HG03159 (cell line): ENCODE data around the gene ZFP36.
"Not testable (repeated sequence)": the region's sequence is repeated elsewhere in the genome, so short reads cannot be mapped to it uniquely, and the experiment has no call there.

ENCODE experiments used
- ATAC-seq: cut with Tn5 transposase; IDR thresholded peaks from one replicate; pipeline ENCODE4 v1.9.1; 2021; ENCODE audit warnings: mild to moderate bottlenecking, moderate library complexity; ENCODE audit not compliant: unreplicated experiment

The ZFP36 gene

DNA sequence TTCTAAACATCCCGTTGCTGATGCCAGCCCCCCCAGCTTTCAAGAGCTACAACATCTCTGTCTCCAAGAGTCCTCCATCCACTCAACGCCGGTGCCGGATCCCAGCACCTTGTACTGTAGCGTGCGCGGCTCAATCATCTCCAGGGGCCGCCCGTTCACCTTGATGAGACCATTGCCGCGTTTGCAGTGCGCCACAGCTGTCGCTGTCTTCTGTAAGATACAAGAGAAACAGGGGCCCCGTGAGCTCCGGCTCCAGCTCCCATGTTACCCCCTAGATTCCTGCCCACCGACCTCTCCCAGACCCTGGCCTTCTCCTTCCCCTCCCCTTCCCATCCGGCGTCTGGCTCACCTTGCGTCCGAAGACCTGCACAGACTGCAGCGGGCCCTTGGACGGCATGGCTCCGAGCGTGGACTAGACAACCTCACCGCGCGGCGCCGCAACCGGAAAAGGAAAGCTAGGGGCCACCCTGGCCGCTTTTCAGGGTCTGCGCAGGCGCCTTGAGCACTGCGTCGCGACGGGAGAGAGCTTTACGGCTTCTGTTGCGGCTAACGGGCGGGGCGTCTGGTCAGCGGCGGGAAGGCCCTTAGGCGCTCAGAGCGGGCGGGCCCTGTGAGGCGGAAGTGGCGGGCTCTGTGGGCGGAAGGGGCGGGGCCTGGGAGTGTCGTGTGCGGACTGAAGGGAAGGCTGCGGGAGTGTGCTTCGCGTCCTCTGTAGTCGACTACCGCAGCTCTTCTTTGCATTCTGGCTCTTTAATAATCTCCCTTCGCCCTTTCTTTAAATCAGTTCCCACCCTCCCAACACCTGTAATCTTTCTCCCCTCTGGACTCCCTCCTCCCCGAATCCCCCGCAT is 29.1 kb downstream of the ZFP36 start, which contains the start of gene RPS16:
Gene RPS16 (minus strand): TSS at position 451 of the 851 bp plus-strand sequence. CDS start 54 bp downstream, at position 397.
- ATAC-seq: peak; percentile 75

- ATAC-seq: no peak
Observed at GRCh38 chr19:39436350-39436716, 29.7 kb downstream of the ZFP36 start.

DNA sequence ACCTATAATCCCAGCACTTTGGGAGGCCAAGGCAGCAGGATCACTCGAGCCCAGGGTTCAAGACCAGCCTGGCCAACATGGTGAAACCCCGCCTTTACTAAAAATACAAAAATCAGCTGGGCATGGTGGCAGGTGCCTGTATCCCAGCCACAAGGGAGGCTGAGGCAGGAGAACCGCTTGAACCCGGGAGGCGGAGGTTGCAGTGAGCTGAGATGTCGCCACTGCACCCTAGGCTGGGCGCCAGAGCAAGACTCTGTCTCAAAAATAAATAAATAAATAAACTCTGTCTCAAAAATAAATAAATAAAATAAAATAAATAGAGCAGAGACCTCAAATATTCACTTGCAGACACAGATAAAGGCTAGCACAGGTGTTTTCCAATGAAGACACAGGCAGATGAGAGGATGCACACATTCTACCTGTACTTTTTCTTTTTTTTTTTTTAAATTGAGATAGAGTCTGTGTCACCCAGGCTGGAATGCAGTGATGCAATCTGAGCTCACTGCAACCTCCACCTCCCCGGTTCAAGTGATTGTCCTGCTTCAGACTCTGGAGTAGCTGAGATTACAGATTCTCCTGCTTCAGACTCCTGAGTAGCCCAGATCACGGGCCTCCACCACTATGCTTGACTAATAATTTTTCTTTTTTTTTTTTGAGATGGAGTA is 31.8 kb downstream of the ZFP36 start:
- ATAC-seq: no peak

- no peak for ATAC-seq
Observed at GRCh38 chr19:39444598-39445195, 38.0 kb downstream of the ZFP36 start.

DNA sequence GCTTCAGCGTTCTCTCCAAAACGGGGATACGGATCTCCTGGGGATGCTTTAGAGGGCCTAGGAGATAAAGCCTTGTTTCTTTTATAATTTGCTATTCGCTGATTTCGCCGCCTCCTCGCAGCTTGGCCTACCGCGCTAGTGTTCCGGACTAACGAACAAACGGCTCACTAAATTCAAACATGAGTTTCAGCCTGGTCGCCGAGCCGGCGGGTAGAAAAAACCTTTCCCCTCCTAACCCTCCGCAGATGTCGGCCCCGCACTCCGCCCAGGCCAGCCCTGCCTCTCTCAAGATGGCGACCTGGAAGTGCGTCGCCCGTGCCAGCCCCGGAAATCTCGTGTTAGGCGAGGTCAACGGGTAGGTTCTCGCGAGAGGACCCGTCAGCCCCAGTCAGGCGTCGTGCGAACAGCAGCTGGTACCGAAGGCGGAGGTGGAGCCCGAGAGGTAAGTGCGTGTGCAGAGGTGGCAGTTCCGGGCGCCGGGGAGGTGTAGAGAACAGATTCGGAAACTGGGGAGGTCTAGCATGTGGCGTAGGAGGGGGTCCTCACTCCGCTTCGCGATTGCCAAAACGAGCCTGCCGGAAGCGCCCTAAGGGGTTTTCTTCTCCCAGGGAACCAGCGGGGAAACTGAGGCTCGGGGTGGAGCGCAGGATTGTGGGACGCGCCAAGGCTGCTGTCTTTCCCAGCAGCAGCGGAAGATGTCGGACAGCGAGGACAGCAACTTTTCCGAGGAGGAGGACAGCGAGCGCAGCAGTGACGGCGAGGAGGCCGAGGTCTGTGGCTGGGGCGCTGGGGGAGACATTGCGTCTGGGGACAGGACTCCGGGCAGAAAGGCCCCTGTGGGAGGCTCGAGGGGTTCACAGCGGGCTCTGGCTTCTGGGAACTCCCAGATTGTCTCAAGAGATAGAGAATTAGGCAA is 38.8 kb downstream of the ZFP36 start, which contains the start of gene SUPT5H:
Gene SUPT5H (plus strand): TSS at position 387 of the 916 bp plus-strand sequence. CDS start 309 bp downstream, at position 696.
- peak; percentile 83 for ATAC-seq

DNA sequence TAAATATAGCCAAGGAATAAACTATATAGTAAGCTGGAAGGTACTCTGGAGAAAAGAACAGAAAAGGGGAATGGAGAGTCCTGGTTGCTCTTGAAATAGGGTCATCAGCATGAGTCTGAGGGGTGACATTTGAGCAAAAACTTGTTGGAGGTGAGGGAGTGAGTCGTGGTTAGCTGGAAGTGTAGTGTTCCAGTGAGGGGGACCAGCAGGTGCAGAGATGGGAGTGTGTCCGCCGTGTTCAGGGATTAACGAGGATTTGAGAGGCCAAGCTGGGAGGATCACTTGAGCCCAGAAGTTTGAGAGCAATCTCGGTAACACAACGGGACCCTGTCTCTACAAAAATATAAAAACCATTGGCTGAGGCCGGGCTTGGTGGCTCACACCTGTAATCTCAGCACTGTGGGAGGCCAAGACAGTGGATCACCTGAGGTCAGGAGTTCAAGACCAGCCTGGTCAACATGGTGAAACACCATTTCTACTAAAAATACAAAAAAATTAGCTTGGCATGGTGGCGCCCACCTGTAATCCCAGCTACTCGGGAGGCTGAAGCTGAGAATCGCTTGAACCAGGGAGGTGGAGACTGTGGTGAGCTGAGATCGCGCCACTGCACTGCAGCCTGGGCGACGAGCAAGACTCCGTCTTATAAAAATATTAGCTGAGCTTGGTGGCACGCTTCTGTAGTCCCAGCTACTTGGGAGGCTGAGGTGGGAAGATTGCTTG is 39.9 kb downstream of the ZFP36 start:
- ATAC-seq: no peak

DNA sequence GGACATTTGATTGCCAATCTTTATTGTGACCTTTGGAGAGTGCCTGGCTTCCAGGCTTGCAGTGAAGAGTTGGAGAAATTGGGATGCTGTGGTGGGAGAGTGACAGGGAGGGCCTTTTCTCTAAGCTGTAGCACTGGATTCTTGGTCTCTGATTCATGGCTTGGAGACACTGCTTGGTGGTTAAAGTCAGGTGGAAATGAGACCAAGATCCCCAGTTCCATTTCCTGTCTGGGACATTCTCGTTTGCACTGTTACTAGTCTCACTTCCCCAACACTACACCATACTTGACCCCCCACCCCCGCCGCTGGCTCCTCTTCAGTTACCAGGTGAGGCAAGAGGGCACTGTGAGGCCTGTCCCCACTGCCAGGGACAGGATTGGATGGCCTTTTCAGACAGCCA is 41.6 kb downstream of the ZFP36 start:
- no peak for ATAC-seq

DNA sequence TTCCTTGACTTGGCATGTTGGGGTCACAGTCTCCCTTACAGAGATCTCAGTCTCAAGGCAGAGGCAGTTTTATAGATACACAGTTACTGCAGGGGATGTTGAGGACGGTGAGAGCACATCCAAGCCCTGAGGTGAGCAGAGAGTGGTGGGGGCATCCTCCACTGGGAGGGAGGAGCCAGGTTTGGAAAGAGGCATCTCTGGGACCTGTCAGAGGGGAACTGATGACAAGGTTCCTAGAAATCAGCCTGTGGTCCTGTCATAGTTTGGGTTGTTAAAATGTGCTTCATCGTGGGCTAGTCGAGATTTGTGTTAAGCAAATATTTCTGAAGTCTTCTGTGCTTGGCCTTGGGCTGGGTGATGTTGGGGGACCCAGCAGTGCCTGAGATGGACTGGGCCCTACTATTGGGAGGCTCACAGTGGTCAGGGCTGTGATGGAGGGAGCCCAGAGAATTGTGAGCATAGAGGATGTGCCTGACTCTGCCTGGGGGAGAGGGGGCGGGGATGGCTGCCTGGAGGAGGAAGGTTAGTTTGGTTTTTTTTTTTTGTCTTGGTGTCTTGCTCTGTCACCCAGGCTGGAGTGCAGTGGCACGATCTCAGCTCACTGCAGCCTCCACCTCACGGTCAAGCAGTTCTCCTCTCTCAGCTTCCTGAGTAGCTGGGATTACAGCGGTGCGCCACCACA is 42.6 kb downstream of the ZFP36 start:
- ATAC-seq: no peak

DNA sequence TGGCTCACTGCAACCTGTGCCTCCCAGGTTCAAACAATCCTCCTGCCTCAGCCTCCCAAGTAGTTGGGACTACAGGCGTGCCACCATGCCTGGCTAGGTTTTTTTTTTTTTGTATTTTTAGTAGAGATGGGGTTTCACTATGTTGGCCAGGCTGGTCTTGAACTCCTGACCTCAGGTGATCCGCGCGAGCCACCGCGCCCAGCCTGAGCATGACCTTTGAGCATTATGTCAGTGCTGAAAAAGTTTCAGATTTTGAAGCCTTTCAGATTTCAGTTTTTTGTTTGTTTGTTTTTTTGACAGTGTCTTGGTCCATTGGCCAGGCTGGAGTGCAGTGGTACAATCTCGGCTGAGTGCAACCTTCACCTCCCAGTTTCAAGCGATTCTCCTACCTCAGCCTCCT is 44.6 kb downstream of the ZFP36 start:
- not testable (repeated sequence) for ATAC-seq
